GM19239 (cell line): ENCODE results near the gene RBM20.

Source experiments
- DNase-seq: peaks from one replicate; pipeline ENCODE4 v3.0.0; 2011; ENCODE audit warnings: low spot score; ENCODE audit not compliant: insufficient read length
- FAIRE-seq: peaks from 2 replicates; lab custom pipeline; 2011; peaks lifted over from hg19 to GRCh38; lab: Jason Lieb, UNC

The RBM20 gene

GRCh38 chr10:110777017-110777416, 132.9 kb downstream of the RBM20 start:
- no peak for DNase-seq
- FAIRE-seq: no peak

DNA sequence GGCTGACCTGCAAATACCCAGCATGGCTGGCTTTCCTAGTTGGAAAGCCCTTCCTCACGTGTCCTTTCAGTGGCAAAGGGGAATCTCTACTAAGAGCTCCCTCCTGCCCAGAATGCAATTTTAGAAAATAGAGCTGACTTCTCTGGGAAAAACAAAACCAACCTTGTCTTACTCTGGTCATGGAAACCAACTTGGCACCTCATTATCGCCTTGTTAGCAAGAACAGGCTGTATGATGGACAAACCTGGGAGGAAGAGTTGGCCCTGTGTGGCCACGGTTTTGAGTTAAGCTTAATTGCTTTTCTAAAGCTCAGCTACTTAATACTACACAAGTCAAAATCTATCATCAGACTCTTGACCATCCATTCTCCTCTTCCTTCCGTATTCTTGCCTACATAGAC, 133.5 kb downstream of the RBM20 start:
- FAIRE-seq (no peak), DNase-seq (no peak)

DNA sequence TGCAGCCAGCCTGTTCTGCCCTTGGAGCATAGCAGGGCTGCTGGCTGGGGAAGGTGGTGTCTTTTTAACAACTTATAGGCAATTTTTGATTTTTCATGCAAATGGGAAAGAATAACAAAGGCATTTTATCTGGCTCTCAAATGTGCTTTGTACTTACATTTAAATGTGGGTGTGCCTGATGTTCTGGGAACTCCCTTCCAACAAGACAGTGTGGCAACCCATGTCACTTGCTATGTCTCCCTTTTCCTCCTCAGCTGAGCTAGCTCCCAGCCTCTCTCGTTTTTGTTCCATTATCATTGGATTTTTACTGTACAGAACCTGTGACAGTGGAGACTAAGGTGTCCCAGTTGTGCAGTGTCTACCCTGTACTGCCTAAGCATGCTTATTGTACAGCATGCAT, 134.1 kb downstream of the RBM20 start:
- no peak for FAIRE-seq

DNA sequence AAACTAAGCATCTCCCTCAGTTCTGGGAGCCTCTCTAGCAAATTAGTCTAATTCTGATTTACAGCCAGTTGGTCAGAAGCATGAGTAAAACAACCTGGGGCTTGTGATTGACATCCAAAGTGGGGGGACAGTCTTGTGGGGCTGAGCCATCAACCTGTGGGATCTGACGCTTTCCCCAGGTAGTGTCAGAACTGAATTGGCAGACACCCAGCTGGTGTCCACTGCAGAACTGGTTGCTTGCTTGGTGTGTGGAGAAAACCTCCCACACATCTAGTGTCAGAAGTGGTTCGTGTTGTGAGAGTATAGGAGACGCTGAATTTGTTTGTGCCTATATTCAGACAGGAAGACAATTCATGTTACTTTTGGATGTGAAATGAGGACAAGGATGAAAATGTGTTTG, 135.4 kb downstream of the RBM20 start:
- FAIRE-seq: no peak
- no peak for DNase-seq

More for the DNA sequence above, 134.1 kb downstream of the RBM20 start:
- DNase-seq: no peak

DNA sequence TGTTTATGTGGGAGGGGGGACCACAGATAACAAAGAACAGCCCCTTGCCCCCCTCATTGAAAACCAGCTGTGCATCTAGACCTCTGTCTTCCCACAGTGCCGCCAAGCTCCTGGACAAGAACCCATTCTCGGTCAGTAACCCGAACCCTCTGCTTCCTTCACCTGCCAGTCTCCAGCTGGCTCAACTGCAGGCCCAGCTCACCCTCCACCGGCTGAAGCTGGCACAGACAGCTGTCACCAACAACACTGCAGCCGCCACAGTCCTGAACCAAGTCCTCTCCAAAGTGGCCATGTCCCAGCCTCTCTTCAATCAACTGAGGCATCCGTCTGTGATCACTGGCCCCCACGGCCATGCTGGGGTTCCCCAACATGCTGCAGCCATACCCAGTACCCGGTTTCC, 136.6 kb downstream of the RBM20 start:
- no peak for FAIRE-seq
- DNase-seq: no peak

DNA sequence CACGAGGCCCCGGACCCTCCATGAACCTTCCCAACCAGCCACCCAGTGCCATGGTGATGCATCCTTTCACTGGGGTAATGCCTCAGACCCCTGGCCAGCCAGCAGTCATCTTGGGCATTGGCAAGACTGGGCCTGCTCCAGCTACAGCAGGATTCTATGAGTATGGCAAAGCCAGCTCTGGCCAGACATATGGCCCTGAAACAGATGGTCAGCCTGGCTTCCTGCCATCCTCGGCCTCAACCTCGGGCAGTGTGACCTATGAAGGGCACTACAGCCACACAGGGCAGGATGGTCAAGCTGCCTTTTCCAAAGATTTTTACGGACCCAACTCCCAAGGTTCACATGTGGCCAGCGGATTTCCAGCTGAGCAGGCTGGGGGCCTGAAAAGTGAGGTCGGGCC, 137.0 kb downstream of the RBM20 start:
- no peak for FAIRE-seq
- DNase-seq: no peak

- FAIRE-seq: no peak
- no peak for DNase-seq
Observed at GRCh38 chr10:110782616-110783015, 138.5 kb downstream of the RBM20 start.

- DNase-seq (no peak), FAIRE-seq (no peak)
Observed at GRCh38 chr10:110783509-110784107, 139.5 kb downstream of the RBM20 start.

- DNase-seq (no peak), FAIRE-seq (no peak)
Observed at GRCh38 chr10:110784198-110784597, 140.1 kb downstream of the RBM20 start.

DNA sequence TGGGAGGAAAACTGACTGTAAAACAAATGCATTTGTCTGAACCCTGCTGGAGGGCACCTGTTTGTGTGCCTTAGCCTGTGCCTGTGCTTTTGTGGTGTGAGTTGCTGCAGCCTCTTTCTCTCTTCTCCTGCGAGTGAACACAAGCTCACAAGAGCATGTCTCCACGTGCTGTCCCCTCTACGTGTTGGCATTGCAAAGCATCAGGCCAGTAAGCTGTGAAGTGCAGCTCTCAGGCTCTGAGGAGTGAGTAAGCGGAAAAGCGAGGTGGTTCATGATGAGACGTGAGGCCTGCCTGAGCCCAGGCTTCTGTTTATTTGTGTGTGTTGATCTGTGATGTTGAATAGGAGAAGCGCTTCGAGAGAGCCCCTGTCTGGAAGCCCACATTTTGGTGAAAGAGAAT, 142.0 kb downstream of the RBM20 start:
- no peak for FAIRE-seq
- DNase-seq: no peak

- FAIRE-seq: no peak
Observed at GRCh38 chr10:110788620-110789385, 144.7 kb downstream of the RBM20 start.

DNA sequence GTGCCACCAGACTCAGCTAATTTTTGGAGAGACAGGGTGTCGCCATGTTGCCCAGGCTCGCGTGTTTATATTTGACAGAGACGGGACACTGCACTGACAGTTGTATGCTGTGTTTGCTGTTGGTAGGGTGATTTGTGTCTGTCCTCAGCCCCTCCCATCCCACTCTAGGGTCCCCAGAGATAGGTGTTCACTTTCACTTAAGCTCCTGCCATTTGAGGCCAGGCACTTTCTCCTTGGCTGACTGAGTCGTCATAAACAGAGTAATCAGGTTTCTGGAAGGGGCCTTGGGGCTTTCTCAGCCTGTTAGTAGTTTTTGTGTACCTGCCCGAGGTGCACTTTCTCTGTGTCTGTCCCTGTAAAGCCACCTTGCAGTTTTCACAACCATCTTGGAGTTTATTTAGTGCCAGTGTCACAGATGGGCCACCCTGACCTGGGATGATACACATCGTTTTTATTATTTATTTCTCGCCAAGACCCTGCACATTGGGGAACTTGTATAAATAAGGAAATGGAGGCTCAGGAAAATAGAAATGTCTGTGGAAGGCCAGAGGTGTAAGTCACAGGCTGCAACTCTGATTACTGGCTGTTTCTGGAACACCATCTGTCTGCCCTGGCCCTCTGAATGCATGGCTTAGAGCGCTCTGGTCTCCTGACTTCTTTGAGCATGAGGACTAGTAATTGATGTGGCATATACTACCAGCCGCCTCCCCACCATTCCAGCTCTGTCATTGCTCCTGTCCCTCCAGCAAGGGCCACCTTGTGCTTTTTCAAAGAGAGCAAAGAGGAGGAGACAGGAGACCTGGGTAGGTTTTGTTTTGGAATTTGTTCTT, 145.7 kb downstream of the RBM20 start:
- no peak for FAIRE-seq
- DNase-seq: no peak

More at GRCh38 chr10:110788620-110789385, 144.7 kb downstream of the RBM20 start:
- no peak for DNase-seq

DNA sequence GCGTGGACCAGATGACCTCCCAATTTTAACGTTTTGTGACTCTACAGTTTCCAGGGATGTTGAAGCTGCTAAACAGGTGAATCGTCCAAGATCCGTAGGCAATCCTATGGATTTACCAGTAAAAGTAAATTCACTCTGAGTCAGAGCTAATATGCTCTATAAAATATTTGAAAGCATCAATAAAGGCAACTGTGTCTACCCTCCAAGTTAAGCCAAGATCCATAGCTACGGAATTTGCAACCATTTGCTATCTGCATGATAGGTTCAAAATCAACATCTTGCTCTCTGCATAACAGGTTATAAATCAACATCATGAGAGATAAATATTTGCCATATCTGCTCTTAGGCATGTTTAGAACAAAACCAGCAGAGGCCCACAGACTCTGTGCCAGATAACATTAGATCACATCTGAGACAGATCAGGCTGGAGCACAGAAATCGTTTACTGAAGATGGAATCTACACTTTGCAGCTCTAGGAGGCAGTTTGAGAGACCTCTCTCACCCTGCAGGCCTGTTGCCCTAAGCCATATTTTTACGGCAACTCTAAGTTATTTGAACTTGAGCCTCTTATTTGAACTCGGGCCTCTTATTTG, 146.9 kb downstream of the RBM20 start:
- DNase-seq (no peak), FAIRE-seq (no peak)

DNA sequence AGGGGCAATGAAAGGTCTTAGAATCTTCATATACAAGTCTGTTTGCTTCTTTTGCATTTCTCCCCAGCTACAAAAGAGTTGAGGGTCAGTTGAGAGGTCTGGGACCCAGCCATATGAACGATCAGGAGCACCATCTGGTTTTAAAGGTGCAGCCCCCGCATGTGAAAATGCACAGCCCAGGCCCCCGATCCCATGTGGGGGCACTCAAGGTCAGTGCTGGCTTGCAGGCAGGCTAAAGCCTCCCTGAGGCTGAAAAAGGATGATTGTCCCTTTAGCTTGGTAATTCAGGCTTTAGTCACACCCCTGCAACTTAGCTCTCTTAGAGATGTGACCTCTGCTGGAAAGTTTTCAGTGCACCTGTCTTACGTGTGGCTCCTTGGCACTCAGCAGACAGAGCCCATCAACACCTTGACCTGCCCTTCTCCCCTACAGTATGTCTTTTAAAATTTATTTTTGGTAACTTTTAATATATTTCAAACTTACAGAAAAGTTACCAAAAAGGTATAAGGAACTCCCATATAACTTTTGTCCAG, 147.5 kb downstream of the RBM20 start:
- FAIRE-seq: no peak

GRCh38 chr10:110792476-110793125, 148.5 kb downstream of the RBM20 start:
- FAIRE-seq: no peak
- no peak for DNase-seq

More for the DNA sequence above, 147.5 kb downstream of the RBM20 start:
- no peak for DNase-seq

DNA sequence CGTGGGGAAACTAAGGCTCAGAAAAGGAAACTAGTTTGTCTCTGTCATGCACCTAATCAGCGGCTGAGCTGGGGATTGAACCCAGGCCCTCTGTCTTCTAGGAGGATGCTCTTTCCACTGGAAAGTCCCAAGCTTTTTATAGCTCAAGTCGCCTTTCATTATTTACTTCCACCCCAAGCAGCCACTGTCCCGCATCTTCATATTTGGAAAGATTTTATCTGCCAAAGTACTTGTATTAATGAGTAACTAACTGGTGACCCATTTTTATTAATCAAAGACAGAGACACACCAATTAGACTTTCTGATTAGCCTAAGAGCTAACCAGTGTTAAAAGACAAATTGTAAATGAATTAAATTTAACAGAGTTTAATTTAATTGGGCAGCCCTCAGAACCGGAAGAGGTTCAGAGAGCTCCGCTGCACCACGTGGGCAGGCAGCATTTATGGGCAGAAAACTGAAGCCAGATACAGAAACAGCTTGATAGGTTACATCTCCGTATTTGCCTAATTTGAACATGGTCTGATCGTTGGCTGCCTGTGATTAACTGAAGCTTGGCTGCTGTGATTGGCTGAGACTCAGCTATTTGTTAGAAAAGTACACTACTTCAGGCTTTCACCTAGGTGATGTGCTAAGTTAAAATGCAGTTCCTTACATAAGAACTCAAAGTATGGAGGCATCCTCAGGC, 149.1 kb downstream of the RBM20 start:
- no peak for FAIRE-seq
- DNase-seq: no peak

- no peak for DNase-seq
- no peak for FAIRE-seq
Observed at GRCh38 chr10:110793886-110794285, 149.8 kb downstream of the RBM20 start.

DNA sequence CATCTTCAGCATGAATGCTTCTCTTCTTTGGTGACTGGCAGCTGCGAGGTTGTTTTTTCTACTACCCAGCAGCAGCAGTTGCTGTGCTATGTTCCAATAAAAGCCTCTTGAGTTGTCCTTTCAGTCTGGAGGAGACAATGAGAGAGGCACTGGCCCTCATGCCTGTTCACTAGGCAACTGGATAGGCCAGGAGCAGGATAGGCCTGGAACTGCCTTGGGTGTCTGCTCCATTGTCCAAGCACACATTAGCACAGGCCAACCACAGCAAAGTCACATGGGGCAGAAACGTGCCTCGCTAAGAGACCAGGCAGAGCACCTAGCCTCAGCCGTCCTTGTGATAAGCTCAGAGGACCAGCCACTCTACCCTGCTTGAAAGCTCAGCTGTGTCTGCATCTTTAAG, 150.7 kb downstream of the RBM20 start:
- FAIRE-seq: no peak
- DNase-seq: no peak

- no peak for DNase-seq
Observed at GRCh38 chr10:110797416-110797815, 153.3 kb downstream of the RBM20 start.

More at GRCh38 chr10:110797416-110797815, 153.3 kb downstream of the RBM20 start:
- no peak for FAIRE-seq
